Activated naive CD8-positive, alpha-beta T cell (primary cell): ENCODE measurements around the gene KAZN.

Experiments
- H3K27ac Mint-ChIP-seq: one replicate; pipeline ENCODE4 v1.8.0; 2021; ENCODE audit warnings: mixed read lengths
- H3K27me3 Mint-ChIP-seq: one replicate; pipeline ENCODE4 v1.8.0; 2021; ENCODE audit warnings: mixed read lengths
- H3K36me3 Mint-ChIP-seq: one replicate; pipeline ENCODE4 v1.8.0; 2021; ENCODE audit warnings: mixed read lengths
- H3K4me1 Mint-ChIP-seq: one replicate; pipeline ENCODE4 v1.8.0; 2021; ENCODE audit warnings: low read depth, mixed read lengths
- H3K4me3 Mint-ChIP-seq: one replicate; pipeline ENCODE4 v1.8.0; 2021; ENCODE audit warnings: mild to moderate bottlenecking, mixed read lengths
- H3K9me3 Mint-ChIP-seq: one replicate; pipeline ENCODE4 v1.8.0; 2021; ENCODE audit warnings: low read depth, mixed read lengths

KAZN gene

DNA sequence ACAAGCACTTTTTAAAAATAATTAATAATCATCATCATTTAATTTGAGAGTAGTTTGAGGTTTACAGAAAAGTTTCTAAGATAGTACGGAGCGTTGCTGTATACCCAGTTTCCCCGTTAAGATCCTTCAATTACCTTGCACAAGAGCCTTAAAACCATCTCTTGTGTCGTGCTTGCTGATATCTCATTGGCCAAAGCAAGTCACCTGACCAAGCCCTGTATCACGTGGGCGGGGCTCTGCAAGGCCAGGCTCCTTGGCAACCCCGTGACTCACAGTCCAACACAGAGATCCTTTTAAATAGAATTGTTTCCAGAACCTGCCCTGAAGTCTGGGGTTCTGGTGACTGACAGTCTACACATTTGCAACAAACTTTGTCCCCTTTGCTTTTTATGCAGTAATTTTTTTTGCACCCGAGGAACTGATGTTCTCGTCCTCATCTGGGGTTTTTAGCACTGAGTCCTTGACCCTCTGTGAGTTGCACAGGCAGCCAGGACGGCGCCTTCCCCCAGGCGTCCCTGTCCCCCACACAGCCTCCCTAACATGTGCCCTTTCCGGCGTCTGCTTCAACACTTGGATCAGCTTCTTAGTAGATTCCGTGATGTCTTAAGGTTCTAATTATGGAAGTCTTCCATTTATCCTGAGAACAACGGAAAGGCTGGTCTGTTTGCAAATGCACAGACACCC, 371.8 kb downstream of the KAZN start:
- Mint-ChIP-seq H3K27me3 (peaks cover 4% of the 10 kb centered on the region), H3K36me3 (no peaks in the 10 kb centered on the region), H3K9me3 (no peaks in the 10 kb centered on the region), H3K27ac (no peak overlapping the region), H3K4me3 (no peak overlapping the region), H3K4me1 (peaks cover 19% of the 10 kb centered on the region)

- Mint-ChIP-seq H3K27me3 (peaks cover 4% of the 10 kb centered on the region), H3K4me1 (peaks cover 19% of the 10 kb centered on the region), H3K4me3 (no peak overlapping the region), H3K9me3 (no peaks in the 10 kb centered on the region), H3K36me3 (no peaks in the 10 kb centered on the region), H3K27ac (no peak overlapping the region)
Measured at GRCh38 chr1:14970799-14971141, 372.3 kb downstream of the KAZN start.

DNA sequence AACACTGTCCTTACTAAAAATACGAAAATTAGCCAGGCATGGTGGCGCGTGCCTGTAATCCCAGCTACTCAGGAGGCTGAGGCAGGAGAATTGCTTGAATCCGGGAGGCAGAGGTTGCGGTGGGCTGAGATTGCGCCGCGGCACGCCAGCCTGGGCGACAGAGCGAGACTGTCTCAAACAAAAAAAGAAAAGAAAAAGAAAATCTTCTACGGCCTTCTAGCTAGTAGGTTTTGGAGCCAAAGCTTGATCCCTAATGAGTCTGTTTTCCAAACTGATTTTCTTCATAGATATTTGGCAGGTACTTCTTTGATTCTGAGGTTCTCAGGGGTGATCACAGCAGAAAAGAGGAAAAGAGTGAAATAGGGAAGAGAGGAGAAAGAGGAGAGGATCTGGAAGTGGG, 372.7 kb downstream of the KAZN start:
- Mint-ChIP-seq H3K27me3 (peaks cover 4% of the 10 kb centered on the region), H3K36me3 (no peaks in the 10 kb centered on the region), H3K4me1 (peaks cover 19% of the 10 kb centered on the region), H3K9me3 (no peaks in the 10 kb centered on the region), H3K27ac (no peak overlapping the region), H3K4me3 (peak overlapping the region; percentile 9)

GRCh38 chr1:14972107-14972506, 373.6 kb downstream of the KAZN start:
- no peak overlapping the region for H3K27ac Mint-ChIP-seq
- H3K4me3 Mint-ChIP-seq, result no peak overlapping the region
- H3K9me3 Mint-ChIP-seq, result no peaks in the 10 kb centered on the region
- H3K4me1 Mint-ChIP-seq, result peaks cover 19% of the 10 kb centered on the region
- H3K27me3 Mint-ChIP-seq, result peaks cover 4% of the 10 kb centered on the region
- no peaks in the 10 kb centered on the region for H3K36me3 Mint-ChIP-seq

- Mint-ChIP-seq H3K9me3 (no peaks in the 10 kb centered on the region), H3K27me3 (peaks cover 4% of the 10 kb centered on the region), H3K36me3 (no peaks in the 10 kb centered on the region), H3K27ac (no peak overlapping the region), H3K4me1 (peaks cover 18% of the 10 kb centered on the region), H3K4me3 (no peak overlapping the region)
Measured at GRCh38 chr1:14973773-14974172, 375.3 kb downstream of the KAZN start.

DNA sequence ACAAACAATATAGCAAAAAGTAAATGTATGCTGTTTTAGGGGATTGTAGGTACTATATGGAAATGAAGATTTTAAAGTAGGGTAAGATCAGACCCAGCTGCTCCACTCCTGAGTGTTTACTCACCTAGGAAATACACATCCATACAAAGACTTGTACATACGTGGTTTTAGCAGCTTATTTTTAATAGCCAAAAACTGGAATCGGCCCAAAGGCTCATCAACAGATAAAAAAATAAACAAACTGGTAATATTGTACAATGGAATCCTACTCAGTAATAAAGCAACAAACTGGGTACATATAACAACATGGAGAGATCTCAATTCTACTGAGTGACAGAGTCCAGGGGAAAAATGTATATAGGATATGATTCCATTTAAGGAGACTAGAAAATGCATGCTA, 375.9 kb downstream of the KAZN start:
- Mint-ChIP-seq H3K36me3 (no peaks in the 10 kb centered on the region), H3K4me3 (no peak overlapping the region), H3K4me1 (peaks cover 12% of the 10 kb centered on the region), H3K9me3 (no peaks in the 10 kb centered on the region), H3K27ac (no peak overlapping the region), H3K27me3 (peaks cover 4% of the 10 kb centered on the region)

DNA sequence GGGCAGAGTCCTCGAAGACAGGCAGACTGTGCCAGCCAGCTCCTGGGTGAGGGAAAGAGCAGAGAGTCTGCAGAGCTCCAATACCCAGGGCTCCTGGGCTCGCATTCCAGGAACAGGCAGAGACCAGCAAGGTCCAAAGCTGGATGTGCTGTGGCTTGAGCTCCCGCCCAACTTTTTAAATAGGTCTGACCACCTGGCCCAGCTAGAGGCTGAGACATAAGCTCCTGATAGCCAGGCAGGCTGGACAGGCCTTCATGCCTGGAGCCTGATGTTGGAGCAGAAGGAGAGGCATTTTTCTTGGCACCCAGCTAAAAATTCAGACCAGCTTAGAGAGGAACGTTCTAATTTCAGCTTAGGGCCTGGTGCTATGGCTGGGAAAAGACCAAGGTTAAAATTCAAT, 376.6 kb downstream of the KAZN start:
- Mint-ChIP-seq H3K9me3 (no peaks in the 10 kb centered on the region), H3K36me3 (no peaks in the 10 kb centered on the region), H3K4me1 (peaks cover 9% of the 10 kb centered on the region), H3K27me3 (peaks cover 4% of the 10 kb centered on the region), H3K4me3 (no peak overlapping the region), H3K27ac (no peak overlapping the region)

GRCh38 chr1:14976256-14976655, 377.8 kb downstream of the KAZN start:
- Mint-ChIP-seq H3K4me3 (no peak overlapping the region), H3K27me3 (peaks cover 4% of the 10 kb centered on the region), H3K27ac (no peak overlapping the region), H3K4me1 (peaks cover 2% of the 10 kb centered on the region), H3K9me3 (no peaks in the 10 kb centered on the region), H3K36me3 (no peaks in the 10 kb centered on the region)

DNA sequence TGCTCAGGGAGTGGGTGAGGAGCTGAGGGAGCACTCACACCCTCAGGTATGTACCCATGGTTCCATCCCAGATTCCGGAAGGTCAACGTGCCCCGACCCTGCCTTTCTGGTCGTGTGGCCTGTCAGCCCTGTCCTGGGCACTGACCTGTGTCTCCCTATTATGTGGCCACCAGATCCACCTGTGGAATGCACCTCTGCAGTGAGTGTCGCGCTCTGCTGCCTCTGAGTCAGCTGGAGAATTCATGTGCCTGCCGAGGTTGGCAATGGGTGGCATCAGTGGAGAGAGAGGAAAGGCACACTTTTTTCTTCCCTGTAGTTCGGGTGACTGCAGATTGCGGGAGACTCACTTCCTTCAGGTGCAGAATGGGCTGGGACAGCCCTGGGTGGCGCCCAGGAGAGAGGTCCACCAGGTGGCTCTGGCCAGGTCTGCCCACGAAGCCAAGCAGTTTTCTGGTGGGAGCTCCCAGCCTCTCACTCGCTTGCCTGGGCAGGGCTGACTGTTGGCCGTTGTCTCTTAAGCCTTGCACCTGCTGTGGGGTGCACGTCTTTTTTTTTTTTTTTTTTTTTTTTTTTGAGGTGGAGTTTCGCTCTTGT, 378.9 kb downstream of the KAZN start:
- Mint-ChIP-seq H3K9me3 (no peaks in the 10 kb centered on the region), H3K27me3 (peaks cover 2% of the 10 kb centered on the region), H3K36me3 (no peaks in the 10 kb centered on the region), H3K4me1 (no peaks in the 10 kb centered on the region), H3K27ac (no peak overlapping the region), H3K4me3 (no peak overlapping the region)

DNA sequence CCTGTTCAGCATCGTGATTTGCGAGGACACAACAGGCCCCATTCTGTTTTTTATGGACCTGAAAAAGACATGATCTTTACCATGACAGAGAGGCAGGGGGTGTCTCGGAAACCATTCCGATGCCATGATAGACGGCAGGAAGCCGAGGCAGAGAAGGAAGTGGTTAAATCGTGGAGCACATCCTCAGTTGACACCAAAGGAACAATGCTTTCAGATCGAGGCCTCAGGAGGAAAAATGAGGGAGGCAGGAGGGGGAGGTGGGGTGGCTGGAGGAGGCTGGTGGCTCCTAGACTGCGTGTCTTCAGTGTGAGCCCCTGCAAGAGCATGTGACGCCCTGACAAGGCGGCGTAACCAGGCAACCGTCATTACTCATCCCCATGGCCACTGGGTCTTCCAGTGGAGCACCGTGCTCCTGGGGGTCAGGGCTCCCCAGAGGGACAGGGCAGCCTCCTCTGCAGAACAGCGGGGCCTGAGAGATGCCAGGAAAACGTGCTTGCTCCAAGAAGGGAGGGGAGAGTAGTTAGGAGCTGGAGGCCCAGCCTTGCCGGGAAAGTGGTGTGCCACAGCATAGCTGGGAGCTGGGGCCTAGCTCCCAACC, 382.2 kb downstream of the KAZN start:
- Mint-ChIP-seq H3K4me3 (no peak overlapping the region), H3K9me3 (no peaks in the 10 kb centered on the region), H3K36me3 (no peaks in the 10 kb centered on the region), H3K4me1 (no peaks in the 10 kb centered on the region), H3K27ac (no peak overlapping the region), H3K27me3 (no peaks in the 10 kb centered on the region)

DNA sequence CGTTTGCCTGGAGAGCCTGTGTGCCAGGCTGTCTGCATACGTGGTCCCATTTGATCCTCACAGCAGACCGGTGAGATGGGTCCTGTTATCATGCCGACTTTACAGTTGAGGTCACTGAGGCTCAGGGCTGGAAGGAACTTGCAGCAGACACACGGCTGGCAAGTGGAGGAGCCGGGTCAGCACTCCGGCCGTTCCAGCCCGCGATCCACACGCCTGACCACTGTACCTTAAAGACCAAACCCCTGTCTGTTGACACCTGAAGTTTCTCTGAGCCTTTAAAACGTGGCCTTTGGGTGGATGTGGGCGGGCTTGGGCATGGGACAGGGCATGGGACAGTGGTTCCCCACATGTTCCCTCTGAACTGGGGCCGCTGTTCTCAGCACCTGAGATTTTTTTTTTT, 383.5 kb downstream of the KAZN start:
- Mint-ChIP-seq H3K27me3 (no peaks in the 10 kb centered on the region), H3K36me3 (no peaks in the 10 kb centered on the region), H3K4me1 (no peaks in the 10 kb centered on the region), H3K27ac (no peak overlapping the region), H3K9me3 (no peaks in the 10 kb centered on the region), H3K4me3 (no peak overlapping the region)

GRCh38 chr1:14983277-14983676, 384.8 kb downstream of the KAZN start:
- Mint-ChIP-seq H3K4me3 (no peak overlapping the region), H3K4me1 (no peaks in the 10 kb centered on the region)

GRCh38 chr1:14986168-14986567, 387.7 kb downstream of the KAZN start:
- no peak overlapping the region for H3K4me3 Mint-ChIP-seq
- no peak overlapping the region for H3K27ac Mint-ChIP-seq
- no peaks in the 10 kb centered on the region for H3K4me1 Mint-ChIP-seq
- no peaks in the 10 kb centered on the region for H3K36me3 Mint-ChIP-seq
- H3K9me3 Mint-ChIP-seq, result no peaks in the 10 kb centered on the region
- no peaks in the 10 kb centered on the region for H3K27me3 Mint-ChIP-seq

More at GRCh38 chr1:14983277-14983676, 384.8 kb downstream of the KAZN start:
- no peaks in the 10 kb centered on the region for H3K36me3 Mint-ChIP-seq
- no peaks in the 10 kb centered on the region for H3K27me3 Mint-ChIP-seq
- H3K27ac Mint-ChIP-seq, result no peak overlapping the region
- H3K9me3 Mint-ChIP-seq, result no peaks in the 10 kb centered on the region

GRCh38 chr1:14987829-14988603, 389.5 kb downstream of the KAZN start:
- H3K27ac Mint-ChIP-seq, result no peak overlapping the region
- no peaks in the 10 kb centered on the region for H3K4me1 Mint-ChIP-seq

GRCh38 chr1:14988636-14989035, 390.2 kb downstream of the KAZN start:
- Mint-ChIP-seq H3K27me3 (no peaks in the 10 kb centered on the region), H3K4me3 (no peak overlapping the region), H3K36me3 (no peaks in the 10 kb centered on the region), H3K9me3 (no peaks in the 10 kb centered on the region), H3K27ac (no peak overlapping the region), H3K4me1 (no peaks in the 10 kb centered on the region)

More at GRCh38 chr1:14987829-14988603, 389.5 kb downstream of the KAZN start:
- no peaks in the 10 kb centered on the region for H3K9me3 Mint-ChIP-seq
- no peaks in the 10 kb centered on the region for H3K36me3 Mint-ChIP-seq
- H3K4me3 Mint-ChIP-seq, result no peak overlapping the region
- H3K27me3 Mint-ChIP-seq, result no peaks in the 10 kb centered on the region
